GM12878 (cell line): ENCODE measurements around the gene TRERF1. TPM values are rescaled to one million over a fixed set of nuclear protein-coding genes. Genes with fewer than 3 reads are reported as not detected.

Experiments used
- ATAC-seq: fragments of 200-7000 bp; cut with Tn5 transposase; 3 replicates; pipeline ENCODE4 v1.9.1; 2020; ENCODE audit warnings: mild to moderate bottlenecking, moderate library complexity
- BruUV-seq: library from RNA; stranded (reverse); fragments of 400-500 nt; replicated peaks from 2 replicates; lab custom pipeline; 2021; lab: Mats Ljungman, UMichigan
- CTCF ChIA-PET: fragments of 300-600 bp; sonication (Branson Sonifier 250); formaldehyde crosslinking; extraction: SDS; loops from one replicate; lab custom pipeline; 2021; ENCODE audit warnings: inconsistent platforms; lab: Yijun Ruan, JAX
- POLR2A ChIA-PET: fragments of 350-600 bp; formaldehyde crosslinking; extraction: SDS; loops from one replicate; lab custom pipeline; 2021; ENCODE audit warnings: inconsistent platforms; lab: Charles Lee
- RAD21 ChIA-PET: fragments of 300-600 bp; sonication (Branson Sonifier 250); formaldehyde crosslinking; loops from one replicate; lab custom pipeline; 2023; ENCODE audit warnings: antibody characterized with exemption; ENCODE audit not compliant: unreplicated experiment; lab: Charles Lee
- SMC1A ChIA-PET: fragments of 300-600 bp; sonication (Branson Sonifier 250); formaldehyde crosslinking; loops from one replicate; lab custom pipeline; 2023; ENCODE audit not compliant: unreplicated experiment, uncharacterized antibody; lab: Charles Lee
- DNase-seq: peaks from one replicate; pipeline ENCODE4 v3.0.0-alpha.2; 2011; ENCODE audit warnings: low read depth, low spot score
- FAIRE-seq: peaks from 3 replicates; lab custom pipeline; 2011; peaks lifted over from hg19 to GRCh38; lab: Jason Lieb, UNC
- H2AFZ ChIP-seq: 2 replicates; pipeline ENCODE4 v1.6.0; 2011; ENCODE audit warnings: low read depth, low read length, control low read depth; ENCODE audit not compliant: control insufficient read depth
- H3K27ac ChIP-seq: 2 replicates; pipeline ENCODE4 v1.5.1; 2011; ENCODE audit warnings: control low read depth; ENCODE audit not compliant: control insufficient read depth, insufficient read depth
- H3K27me3 ChIP-seq, 2 experiments: replicated peaks in 1 of 2; 2 replicates each; pipeline versions ENCODE4 v1.6.0 to v1.6.1; 2011; ENCODE audit warnings: low read length in 1 of 2; ENCODE audit not compliant: control insufficient read depth in 2 of 2, insufficient read depth in 2 of 2
- H3K36me3 ChIP-seq, 2 experiments: 2 replicates each; pipeline ENCODE4 v1.5.1; 2011; ENCODE audit warnings: low read length in 1 of 2; ENCODE audit not compliant: control insufficient read depth in 2 of 2, insufficient read depth in 2 of 2
- H3K4me1 ChIP-seq: 2 replicates; pipeline ENCODE4 v1.6.1; 2011; ENCODE audit warnings: mild to moderate bottlenecking, low read length, moderate library complexity, mixed read lengths; ENCODE audit not compliant: control insufficient read depth, insufficient read depth
- H3K4me2 ChIP-seq: 2 replicates; pipeline ENCODE4 v1.6.0; 2011; ENCODE audit warnings: control low read depth; ENCODE audit not compliant: control insufficient read depth, insufficient read depth
- H3K4me3 ChIP-seq: fragments of 200-600 bp; sonication (generic); 2 replicates; pipeline ENCODE4 v1.5.1; 2016
- H3K79me2 ChIP-seq: 2 replicates; pipeline ENCODE4 v1.6.0; 2011; ENCODE audit warnings: low read length; ENCODE audit not compliant: control insufficient read depth, insufficient read depth
- H3K9ac ChIP-seq: 2 replicates; pipeline ENCODE4 v1.8.0; 2011; ENCODE audit warnings: low read length, control low read depth, mixed read lengths; ENCODE audit not compliant: control insufficient read depth, insufficient read depth
- H3K9me3 ChIP-seq: replicated peaks from 3 replicates; pipeline ENCODE4 v1.5.1; 2011; ENCODE audit warnings: mild to moderate bottlenecking, low read length; ENCODE audit not compliant: control insufficient read depth, insufficient read depth
- H4K20me1 ChIP-seq: 2 replicates; pipeline ENCODE4 v1.6.0; 2011; ENCODE audit not compliant: control insufficient read depth, insufficient read depth
- CREB1 ChIP-seq: IDR thresholded peaks from 2 replicates; pipeline ENCODE4 v1.6.1; 2012; ENCODE audit warnings: low read depth, mild to moderate bottlenecking, inconsistent platforms
- EED ChIP-seq: sonication (generic); IDR thresholded peaks from 2 replicates; pipeline ENCODE4 v1.6.1; 2016; ENCODE audit warnings: antibody characterized with exemption, low read depth
- EGR1 ChIP-seq, 2 experiments: IDR thresholded peaks; 1 replicate in 1 of 2; 2 replicates in 1 of 2; pipeline ENCODE4 v1.6.1; 2011 to 2012; ENCODE audit warnings: low read depth in 2 of 2, low read length in 2 of 2, borderline replicate concordance in 1 of 2, mild to moderate bottlenecking in 1 of 2, moderate library complexity in 1 of 2
- KLF5 ChIP-seq: fragments of 450-650 bp; IDR thresholded peaks from 2 replicates; pipeline ENCODE4 v1.6.1; 2014; ENCODE audit warnings: mild to moderate bottlenecking; ENCODE audit not compliant: partially characterized antibody
- MTA3 ChIP-seq: IDR thresholded peaks from 2 replicates; pipeline ENCODE4 v1.6.1; 2012; ENCODE audit warnings: low read length, inconsistent platforms, borderline replicate concordance
- NFIC ChIP-seq: IDR thresholded peaks from 2 replicates; pipeline ENCODE4 v1.6.1; 2012; ENCODE audit warnings: low read depth, mild to moderate bottlenecking, inconsistent platforms, low read length, moderate library complexity
- NFYA ChIP-seq: IDR thresholded peaks from 2 replicates; pipeline ENCODE4 v1.6.1; 2011; ENCODE audit warnings: low read depth, mild to moderate bottlenecking, low read length, improper control_type of control experiment, borderline replicate concordance
- SMAD1 ChIP-seq: fragments of 450-650 bp; IDR thresholded peaks from 2 replicates; pipeline ENCODE4 v1.6.1; 2018; ENCODE audit warnings: mild to moderate bottlenecking, low read depth; ENCODE audit not compliant: partially characterized antibody
- SMARCA5 ChIP-seq: fragments of 450-650 bp; IDR thresholded peaks from 2 replicates; pipeline ENCODE4 v1.6.1; 2017; ENCODE audit warnings: mild to moderate bottlenecking
- TCF3 ChIP-seq: IDR thresholded peaks from 2 replicates; pipeline ENCODE4 v1.6.1; 2012; ENCODE audit warnings: low read depth, mild to moderate bottlenecking, low read length, borderline replicate concordance; ENCODE audit not compliant: insufficient read depth
- WGBS: methylation state at CpG from one replicate; pipeline ENCODE4 v1.1.6; 2016; ENCODE audit warnings: low lambda C conversion rate; ENCODE audit not compliant: insufficient replicate concordance, insufficient coverage; ENCODE audit errors: missing lambda C conversion rate; 5-methylcytosine and 5-hydroxymethylcytosine counted together
- in situ Hi-C: fragments of 300-500 bp; cut with MboI; formaldehyde crosslinking; loops from 9 replicates; pipeline ENCODE4 v1.14.3; 2018; ENCODE audit warnings: mixed read lengths
- intact Hi-C: fragments of 100-400 bp; cut with micrococcal nuclease; formaldehyde crosslinking; loops from one replicate; pipeline ENCODE4 v1.14.2; 2022; ENCODE audit not compliant: unreplicated experiment
- polyA plus RNA-seq, 11 experiments: library from polyadenylated mRNA; depleted of rRNA in 4 of 11; unstranded in 6 of 11; stranded (reverse) in 5 of 11; fragments of >200 nt; fragmentation: Nextera tagmentation in 4 of 11; fragmentation: Illumina TruSeq in 1 of 11; extraction: Ambion mirVana in 4 of 11; extraction: Trizol in 1 of 11; gene quantifications; 1 replicate in 1 of 11; 2 replicates in 10 of 11; pipeline versions ENCODE4 v1.2.1 to v1.2.3, GENCODE V29; 2011 to 2016; ENCODE audit warnings: inconsistent platforms in 2 of 11, missing spikeins in 2 of 11, low read depth in 1 of 11
- total RNA-seq, 4 experiments: library from RNA; depleted of rRNA in 3 of 4; stranded (reverse); fragments of >200 nt in 3 of 4; fragmentation: Illumina TruSeq in 1 of 4; extraction: Trizol in 1 of 4; gene quantifications; 2 replicates each; pipeline versions ENCODE4 v1.2.1 to v1.2.3, GENCODE V29; 2013 to 2021
- TF ChIP-seq, protein P1 (sequence below): IDR thresholded peaks from 2 replicates; pipeline ENCODE4 v1.6.1; 2012; ENCODE audit warnings: improper control_type of control experiment, low read depth, low read length; ENCODE audit not compliant: insufficient replicate concordance

TRERF1 gene
- total and polyA plus RNA-seq, 10 of the 15 experiments (the other 5 are each of a cell fraction or from before 2014, with no cell fraction given) = 2.2 to 19.4 (median 7.2) TPM

DNA sequence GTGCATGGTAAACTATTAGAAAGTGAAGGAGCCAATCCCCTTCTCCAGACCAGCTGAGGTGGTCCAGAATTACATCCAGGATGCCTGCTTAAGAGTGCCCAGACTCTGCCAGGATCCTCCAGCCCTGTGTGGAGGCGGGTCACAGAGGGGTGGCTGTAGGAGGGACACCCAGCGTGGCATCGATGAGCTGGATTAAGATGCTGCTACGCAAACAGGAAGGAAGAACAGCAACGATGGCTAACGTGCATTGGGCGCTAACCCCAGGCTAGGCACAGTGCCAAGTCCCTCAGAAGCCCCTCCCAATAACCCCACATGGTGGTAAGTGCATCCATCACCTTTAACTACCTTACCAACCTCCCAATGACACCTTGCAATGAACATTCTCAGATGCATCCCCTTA is 170.2 kb downstream of the TRERF1 start:
- Histone ChIP-seq H4K20me1 (no peaks in the 10 kb centered on the region), H3K79me2 (no peaks in the 10 kb centered on the region), H3K9me3 (peaks cover 2% of the 10 kb centered on the region; the same call in 2 of the 3 replicates), H2AFZ (no peak overlapping the region; the same call in 1 of the 2 replicates), H3K4me2 (no peak overlapping the region), H3K27ac (no peak overlapping the region), H3K4me1 (peaks cover 16% of the 10 kb centered on the region), H3K36me3 (no peaks in the 10 kb centered on the region; a peak in 1 of 4 replicates), H3K27me3 (no peaks in the 10 kb centered on the region; a peak in 1 of 4 replicates), H3K4me3 (no peak overlapping the region), H3K9ac (no peak overlapping the region)
- ChIA-PET SMC1A (interaction anchor here (1.9 kb wide), 1 partner anchor 11 kb away, joined by 6 read pairs; no protein-coding TSS in a partner anchor), POLR2A (interaction anchor here (0.6 kb wide), 1 partner anchor 571 kb away, joined by 4 read pairs; no protein-coding TSS in a partner anchor), RAD21 (interaction anchor here (1.0 to 1.2 kb wide), 2 partner anchors 109 to 110 kb away, joined by 3 read pairs; no protein-coding TSS in a partner anchor), CTCF (interaction anchor here (0.5 to 1.4 kb wide), 2 partner anchors 225 to 266 kb away, joined by 3 to 5 read pairs; no protein-coding TSS in a partner anchor)
- BruUV-seq = no TSS peak
- ATAC-seq (no peak), FAIRE-seq (no peak), DNase-seq (no peak)
- in situ Hi-C loops = no loop called here
- intact Hi-C loops = no loop called here
- TF ChIP-seq EGR1 (IDR thresholded peaks at IDR 0.05; ENCODE audit: borderline replicate concordance in 1 of 2, low read depth in 2 of 2, low read length in 2 of 2) (no peak), NFIC (no peak)
- WGBS = 67% methylated on average over 7 of the region's 7 CpGs

DNA sequence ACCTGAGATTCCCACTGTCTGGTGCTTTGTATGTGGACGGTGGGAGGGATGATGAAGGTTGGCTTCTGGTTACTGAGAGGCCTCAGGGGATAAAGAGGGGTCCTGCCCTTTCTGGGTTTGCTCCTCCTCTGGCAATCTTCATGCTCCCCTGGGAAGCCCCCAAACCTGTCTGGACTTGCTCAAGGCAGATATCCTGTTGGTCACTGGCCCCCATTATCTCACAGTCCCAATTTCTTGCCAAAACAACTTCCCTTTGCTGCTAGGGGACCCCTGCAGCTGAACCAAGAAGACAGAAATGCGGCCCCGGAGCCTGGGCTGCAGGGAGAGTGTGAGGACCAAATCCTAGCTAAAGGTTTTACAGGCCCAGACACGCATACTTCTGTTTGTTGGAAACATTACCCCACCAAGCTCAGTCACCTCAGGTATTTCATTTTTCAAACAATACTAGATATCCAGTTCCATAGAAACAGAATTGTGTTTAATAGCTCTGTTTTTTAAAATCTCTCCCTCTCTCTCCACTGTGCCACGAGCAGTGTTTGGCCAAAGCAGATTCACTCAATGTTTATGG is 170.7 kb downstream of the TRERF1 start:
- Histone ChIP-seq H3K4me1 (peaks cover 16% of the 10 kb centered on the region), H3K4me3 (no peak overlapping the region), H3K4me2 (no peak overlapping the region), H3K9ac (no peak overlapping the region), H3K36me3 (no peaks in the 10 kb centered on the region; a peak in 1 of 4 replicates), H3K27me3 (no peaks in the 10 kb centered on the region; a peak in 1 of 4 replicates), H3K9me3 (peaks cover 2% of the 10 kb centered on the region; the same call in 2 of the 3 replicates), H2AFZ (no peak overlapping the region), H4K20me1 (no peaks in the 10 kb centered on the region), H3K79me2 (no peaks in the 10 kb centered on the region), H3K27ac (no peak overlapping the region)
- ChIA-PET SMC1A (interaction anchor here (1.9 kb wide), 1 partner anchor 10 kb away, joined by 6 read pairs; no protein-coding TSS in a partner anchor), POLR2A (interaction anchor here (0.6 kb wide), 1 partner anchor 572 kb away, joined by 4 read pairs; no protein-coding TSS in a partner anchor), RAD21 (interaction anchor here (1.0 to 1.2 kb wide), 2 partner anchors 109 to 111 kb away, joined by 3 read pairs; no protein-coding TSS in a partner anchor), CTCF (interaction anchor here (1.4 kb wide), 1 partner anchor 266 kb away, joined by 5 read pairs; no protein-coding TSS in a partner anchor)
- FAIRE-seq = no peak
- in situ Hi-C loops = no loop called here
- no peak for ATAC-seq
- BruUV-seq = no TSS peak
- DNase-seq = no peak
- intact Hi-C loops = no loop called here
- 79% methylated on average over 5 of the region's 5 CpGs for WGBS
- TF ChIP-seq EED (no peak), SMARCA5 (no peak), KLF5 (no peak), SMAD1 (no peak), CREB1 (no peak), TCF3 (no peak), NFYA (no peak), MTA3 (no peak)
- TF ChIP-seq, protein P1, sequence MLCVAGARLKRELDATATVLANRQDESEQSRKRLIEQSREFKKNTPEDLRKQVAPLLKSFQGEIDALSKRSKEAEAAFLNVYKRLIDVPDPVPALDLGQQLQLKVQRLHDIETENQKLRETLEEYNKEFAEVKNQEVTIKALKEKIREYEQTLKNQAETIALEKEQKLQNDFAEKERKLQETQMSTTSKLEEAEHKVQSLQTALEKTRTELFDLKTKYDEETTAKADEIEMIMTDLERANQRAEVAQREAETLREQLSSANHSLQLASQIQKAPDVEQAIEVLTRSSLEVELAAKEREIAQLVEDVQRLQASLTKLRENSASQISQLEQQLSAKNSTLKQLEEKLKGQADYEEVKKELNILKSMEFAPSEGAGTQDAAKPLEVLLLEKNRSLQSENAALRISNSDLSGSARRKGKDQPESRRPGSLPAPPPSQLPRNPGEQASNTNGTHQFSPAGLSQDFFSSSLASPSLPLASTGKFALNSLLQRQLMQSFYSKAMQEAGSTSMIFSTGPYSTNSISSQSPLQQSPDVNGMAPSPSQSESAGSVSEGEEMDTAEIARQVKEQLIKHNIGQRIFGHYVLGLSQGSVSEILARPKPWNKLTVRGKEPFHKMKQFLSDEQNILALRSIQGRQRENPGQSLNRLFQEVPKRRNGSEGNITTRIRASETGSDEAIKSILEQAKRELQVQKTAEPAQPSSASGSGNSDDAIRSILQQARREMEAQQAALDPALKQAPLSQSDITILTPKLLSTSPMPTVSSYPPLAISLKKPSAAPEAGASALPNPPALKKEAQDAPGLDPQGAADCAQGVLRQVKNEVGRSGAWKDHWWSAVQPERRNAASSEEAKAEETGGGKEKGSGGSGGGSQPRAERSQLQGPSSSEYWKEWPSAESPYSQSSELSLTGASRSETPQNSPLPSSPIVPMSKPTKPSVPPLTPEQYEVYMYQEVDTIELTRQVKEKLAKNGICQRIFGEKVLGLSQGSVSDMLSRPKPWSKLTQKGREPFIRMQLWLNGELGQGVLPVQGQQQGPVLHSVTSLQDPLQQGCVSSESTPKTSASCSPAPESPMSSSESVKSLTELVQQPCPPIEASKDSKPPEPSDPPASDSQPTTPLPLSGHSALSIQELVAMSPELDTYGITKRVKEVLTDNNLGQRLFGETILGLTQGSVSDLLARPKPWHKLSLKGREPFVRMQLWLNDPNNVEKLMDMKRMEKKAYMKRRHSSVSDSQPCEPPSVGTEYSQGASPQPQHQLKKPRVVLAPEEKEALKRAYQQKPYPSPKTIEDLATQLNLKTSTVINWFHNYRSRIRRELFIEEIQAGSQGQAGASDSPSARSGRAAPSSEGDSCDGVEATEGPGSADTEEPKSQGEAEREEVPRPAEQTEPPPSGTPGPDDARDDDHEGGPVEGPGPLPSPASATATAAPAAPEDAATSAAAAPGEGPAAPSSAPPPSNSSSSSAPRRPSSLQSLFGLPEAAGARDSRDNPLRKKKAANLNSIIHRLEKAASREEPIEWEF = no peak
